Stomach (tissue), 4 donors: ENCODE data around the gene MYO10.

ENCODE experiments used
- CTCF ChIP-seq, 7 experiments: fragments of 450-650 bp in 4 of 7; fragments of 200-600 bp in 3 of 7; sonication (generic) in 3 of 7; IDR thresholded peaks; one replicate each; pipeline ENCODE4 v1.5.1; 2016 to 2019; ENCODE audit warnings: antibody characterized with exemption in 7 of 7, control low read depth in 2 of 7, mild to moderate bottlenecking in 1 of 7
- EP300 ChIP-seq: sonication (generic); formaldehyde crosslinking; IDR thresholded peaks from one replicate; pipeline ENCODE4 v1.6.1; 2017; ENCODE audit warnings: antibody characterized with exemption
- POLR2A ChIP-seq, 4 donors: fragments of 450-650 bp; IDR thresholded peaks; one replicate each; pipeline ENCODE4 v1.6.1; 2016; ENCODE audit warnings: antibody characterized with exemption in 4 of 4, control low read depth in 2 of 4, mild to moderate bottlenecking in 1 of 4, moderate library complexity in 1 of 4
- POLR2AphosphoS5 ChIP-seq, 3 donors: sonication (generic); formaldehyde crosslinking; IDR thresholded peaks; one replicate each; pipeline ENCODE4 v1.6.1; 2016; ENCODE audit warnings: antibody characterized with exemption in 3 of 3

GRCh38 chr5:16809010-16809394, 127.1 kb downstream of the MYO10 start:
- TF ChIP-seq CTCF (IDR thresholded peaks at IDR 0.05) (no peak), POLR2A (IDR thresholded peaks at IDR 0.05) (no peak), POLR2AphosphoS5 (IDR thresholded peaks at IDR 0.05) (no peak), EP300 (no peak)
